Stimulated activated CD8-positive, alpha-beta memory T cell treated with anti-CD3 and anti-CD28 coated beads, Interleukin-2, amount 100 ng/mL, for 1 hour (primary cell): ENCODE measurements around the gene NAALADL2.
"Not testable (repeated sequence)": the region's sequence is repeated elsewhere in the genome, so short reads cannot be mapped to it uniquely, and the experiment has no call there.

ENCODE experiments used
- DNase-seq, 2 donors: peaks; one replicate each; pipeline ENCODE4 v3.0.0-alpha.2; 2020; ENCODE audit warnings: low read depth in 2 of 2

NAALADL2 gene

GRCh38 chr3:175073219-175073905, 214.2 kb downstream of the NAALADL2 start:
- DNase-seq: no peak

- DNase-seq: no peak
Measured at GRCh38 chr3:175075269-175075668, 216.1 kb downstream of the NAALADL2 start.

- DNase-seq: no peak
Measured at GRCh38 chr3:175077216-175077615, 218.1 kb downstream of the NAALADL2 start.

GRCh38 chr3:175082631-175083030, 223.5 kb downstream of the NAALADL2 start:
- no peak for DNase-seq

- DNase-seq: not testable (repeated sequence)
Measured at GRCh38 chr3:175087128-175087527, 228.0 kb downstream of the NAALADL2 start.

- DNase-seq: no peak
Measured at GRCh38 chr3:175088766-175089380, 229.7 kb downstream of the NAALADL2 start.

GRCh38 chr3:175091426-175092114, 232.4 kb downstream of the NAALADL2 start:
- no peak for DNase-seq

- DNase-seq: no peak
Measured at GRCh38 chr3:175093748-175094147, 234.6 kb downstream of the NAALADL2 start.

GRCh38 chr3:175094344-175094743, 235.2 kb downstream of the NAALADL2 start:
- DNase-seq: no peak

GRCh38 chr3:175098644-175099043, 239.5 kb downstream of the NAALADL2 start:
- no peak for DNase-seq

GRCh38 chr3:175102161-175102560, 243.0 kb downstream of the NAALADL2 start:
- no peak for DNase-seq

- DNase-seq: no peak
Measured at GRCh38 chr3:175103298-175103697, 244.2 kb downstream of the NAALADL2 start.

GRCh38 chr3:175105066-175105465, 245.9 kb downstream of the NAALADL2 start:
- DNase-seq: no peak

GRCh38 chr3:175107231-175107630, 248.1 kb downstream of the NAALADL2 start:
- DNase-seq: no peak

GRCh38 chr3:175107995-175108394, 248.9 kb downstream of the NAALADL2 start:
- DNase-seq: no peak

- DNase-seq: no peak
Measured at GRCh38 chr3:175108613-175109151, 249.5 kb downstream of the NAALADL2 start.

GRCh38 chr3:175111036-175111435, 251.9 kb downstream of the NAALADL2 start:
- no peak for DNase-seq

GRCh38 chr3:175118382-175118941, 259.3 kb downstream of the NAALADL2 start:
- DNase-seq: no peak

- DNase-seq: no peak
Measured at GRCh38 chr3:175121225-175121624, 262.1 kb downstream of the NAALADL2 start.

GRCh38 chr3:175127075-175127662, 268.0 kb downstream of the NAALADL2 start:
- no peak for DNase-seq

- DNase-seq: no peak
Measured at GRCh38 chr3:175129126-175129525, 270.0 kb downstream of the NAALADL2 start.

- DNase-seq: no peak
Measured at GRCh38 chr3:175129571-175129970, 270.4 kb downstream of the NAALADL2 start.
